K562 (cell line): ENCODE data around the gene MBNL2. TPM values are rescaled to one million over a fixed set of nuclear protein-coding genes. Genes with fewer than 3 reads are reported as not detected.

Source experiments
- ATAC-seq: fragments of 200-7000 bp; cut with Tn5 transposase; 3 replicates; pipeline ENCODE4 v1.9.1; 2020; ENCODE audit warnings: moderate library complexity
- BruUV-seq: library from RNA; stranded (reverse); fragments of 400-500 nt; replicated peaks from 2 replicates; lab custom pipeline; 2021; lab: Mats Ljungman, UMichigan
- CTCF ChIA-PET: fragments of 300-600 bp; formaldehyde crosslinking; extraction: SDS; loops from one replicate; lab custom pipeline; 2021; ENCODE audit warnings: low intra/inter-chr PET ratio; lab: Yijun Ruan, JAX
- POLR2A ChIA-PET: fragments of 300-600, 350-650 bp; sonication (Branson Sonifier 250); formaldehyde crosslinking; extraction: SDS; loops from one replicate; lab custom pipeline; 2021; ENCODE audit warnings: antibody characterized with exemption, inconsistent platforms; lab: Yijun Ruan, JAX
- DNase-seq, 4 experiments: peaks; one replicate each; pipeline versions ENCODE4 v3.0.0 to v3.0.0-alpha.2; 2011 to 2018; ENCODE audit warnings: low spot score in 3 of 4, mixed read lengths in 3 of 4; ENCODE audit errors: extremely low read depth in 1 of 4
- FAIRE-seq: peaks from 2 replicates; lab custom pipeline; 2011; peaks lifted over from hg19 to GRCh38; lab: Jason Lieb, UNC
- H2AFZ ChIP-seq: 2 replicates; pipeline ENCODE4 v1.6.0; 2011; ENCODE audit warnings: low read depth, low read length, control low read depth, inconsistent platforms
- H3K27ac ChIP-seq: fragments of 200-600 bp; 3 replicates; pipeline ENCODE4 v1.8.0; 2011; ENCODE audit warnings: low read depth, mild to moderate bottlenecking, control low read depth, inconsistent platforms, low read length, moderate library complexity, mixed read lengths; ENCODE audit errors: extremely low read depth
- H3K27me3 ChIP-seq, 2 experiments: fragments of 300-600 bp in 1 of 2; 2 replicates in 1 of 2; 3 replicates in 1 of 2; pipeline versions ENCODE4 v1.6.0 to v1.8.0; 2011; ENCODE audit warnings: inconsistent platforms in 2 of 2, low read length in 2 of 2, mild to moderate bottlenecking in 1 of 2, mixed read lengths in 1 of 2, moderate library complexity in 1 of 2; ENCODE audit not compliant: control insufficient read depth in 2 of 2, insufficient read depth in 2 of 2
- H3K36me3 ChIP-seq: fragments of 300-600 bp; 3 replicates; pipeline ENCODE4 v1.8.0; 2011; ENCODE audit warnings: mild to moderate bottlenecking, low read length, inconsistent platforms; ENCODE audit not compliant: control insufficient read depth, insufficient read depth
- H3K4me1 ChIP-seq, 2 experiments: fragments of 200-600 bp in 1 of 2; replicated peaks in 1 of 2; 2 replicates in 1 of 2; 3 replicates in 1 of 2; pipeline versions ENCODE4 v1.5.1 to v1.8.0; 2011; ENCODE audit warnings: inconsistent platforms in 2 of 2, low read length in 2 of 2, mild to moderate bottlenecking in 1 of 2, mixed read lengths in 1 of 2, moderate library complexity in 1 of 2; ENCODE audit not compliant: control insufficient read depth in 2 of 2, insufficient read depth in 2 of 2
- H3K4me2 ChIP-seq: 2 replicates; pipeline ENCODE4 v1.6.1; 2011; ENCODE audit warnings: low read length, control low read depth, inconsistent platforms, mixed read lengths; ENCODE audit not compliant: insufficient read depth
- H3K4me3 ChIP-seq: fragments of 200-600 bp; sonication (generic), shearing (Covaris generic); 2 replicates; pipeline ENCODE4 v1.5.1; 2016; ENCODE audit warnings: control low read depth, inconsistent platforms
- H3K79me2 ChIP-seq: fragments of 200-600 bp; 3 replicates; pipeline ENCODE4 v1.8.0; 2011; ENCODE audit warnings: low read length, inconsistent platforms; ENCODE audit not compliant: control insufficient read depth, insufficient read depth
- H3K9ac ChIP-seq, 2 experiments: 2 replicates each; pipeline versions ENCODE4 v1.6.0 to v1.6.1; 2011; ENCODE audit warnings: low read depth in 2 of 2, low read length in 2 of 2, control low read depth in 1 of 2, inconsistent platforms in 1 of 2, mild to moderate bottlenecking in 1 of 2, mixed read lengths in 1 of 2; ENCODE audit not compliant: insufficient read depth in 1 of 2
- H3K9me1 ChIP-seq: one replicate; pipeline ENCODE4 v1.6.0; 2011; ENCODE audit warnings: inconsistent platforms, mild to moderate bottlenecking, low read length, moderate library complexity; ENCODE audit not compliant: control insufficient read depth, insufficient read depth
- H3K9me3 ChIP-seq: replicated peaks from 2 replicates; pipeline ENCODE4 v1.5.1; 2011; ENCODE audit warnings: low read depth, low read length, inconsistent platforms; ENCODE audit not compliant: control insufficient read depth, insufficient read depth
- H4K20me1 ChIP-seq: replicated peaks from 2 replicates; pipeline ENCODE4 v1.6.1; 2011; ENCODE audit warnings: low read length, inconsistent platforms, mixed read lengths; ENCODE audit not compliant: control insufficient read depth, insufficient read depth
- ATF7 ChIP-seq: fragments of 450-650 bp; IDR thresholded peaks from 2 replicates; pipeline ENCODE4 v1.7.1; 2014; ENCODE audit warnings: mild to moderate bottlenecking, moderate library complexity
- CLOCK ChIP-seq: fragments of 250-450 bp; sonication (Bioruptor Pico); IDR thresholded peaks from 2 replicates; pipeline ENCODE4 v1.4.0; 2020; ENCODE audit warnings: mild to moderate bottlenecking, moderate library complexity, borderline replicate concordance
- DLX4 ChIP-seq: fragments of 250-450 bp; sonication (Bioruptor Pico); IDR thresholded peaks from 2 replicates; pipeline ENCODE4 v1.6.1; 2021; ENCODE audit warnings: mild to moderate bottlenecking
- E2F6 ChIP-seq, 2 experiments: IDR thresholded peaks; 2 replicates each; pipeline ENCODE4 v1.6.1; 2011; ENCODE audit warnings: borderline replicate concordance in 1 of 2, control low read depth in 1 of 2, low read depth in 1 of 2, low read length in 1 of 2, mild to moderate bottlenecking in 1 of 2, mixed read lengths in 1 of 2, moderate library complexity in 1 of 2; ENCODE audit not compliant: insufficient read depth in 1 of 2, insufficient read length in 1 of 2, poor library complexity in 1 of 2, severe bottlenecking in 1 of 2; ENCODE audit errors: extremely low read depth in 1 of 2
- GABPB2 ChIP-seq: fragments of 250-450 bp; sonication (Bioruptor Pico); conservative IDR thresholded peaks from 2 replicates; pipeline ENCODE4 v1.5.1; 2021; ENCODE audit warnings: mild to moderate bottlenecking
- GATA2 ChIP-seq: sonication (generic); formaldehyde crosslinking; IDR thresholded peaks from 2 replicates; pipeline ENCODE4 v1.4.0; 2020; ENCODE audit warnings: mild to moderate bottlenecking, missing genetic modification reagents
- HNRNPH1 ChIP-seq: fragments of 200-400 bp; formaldehyde crosslinking; optimal IDR thresholded peaks from 2 replicates; pipeline ENCODE3; 2017; ENCODE audit warnings: low read depth, mild to moderate bottlenecking, low read length, moderate library complexity
- MLLT1 ChIP-seq, 2 experiments: fragments of 450-650 bp; IDR thresholded peaks; 2 replicates each; pipeline ENCODE4 v1.6.1; 2016
- NFRKB ChIP-seq: fragments of 450-650 bp; IDR thresholded peaks from 2 replicates; pipeline ENCODE4 v1.6.1; 2016; ENCODE audit warnings: low read depth
- TCF3 ChIP-seq: sonication (generic); formaldehyde crosslinking; IDR thresholded peaks from 2 replicates; pipeline ENCODE4 v1.4.0; 2020; ENCODE audit warnings: mild to moderate bottlenecking, missing genetic modification reagents
- TRIM24 ChIP-seq, 2 experiments: fragments of 450-650 bp; IDR thresholded peaks; 2 replicates each; pipeline ENCODE4 v1.6.1; 2016
- U2AF2 ChIP-seq: fragments of 200-400 bp; formaldehyde crosslinking; optimal IDR thresholded peaks from 2 replicates; pipeline ENCODE3; 2017; ENCODE audit warnings: low read depth, mild to moderate bottlenecking, low read length
- ZNF140 ChIP-seq: fragments of 250-450 bp; sonication (Bioruptor Pico); IDR thresholded peaks from 2 replicates; pipeline ENCODE4 v1.8.0; 2021; ENCODE audit warnings: moderate library complexity, mild to moderate bottlenecking, inconsistent platforms
- ZNF551 ChIP-seq: fragments of 250-450 bp; sonication (Bioruptor Pico); IDR thresholded peaks from 2 replicates; pipeline ENCODE4 v1.5.0; 2021; ENCODE audit warnings: mild to moderate bottlenecking, moderate library complexity
- ZNF707 ChIP-seq: fragments of 250-450 bp; sonication (Bioruptor Pico); conservative IDR thresholded peaks from 2 replicates; pipeline ENCODE4 v1.8.0; 2022; ENCODE audit warnings: inconsistent platforms, mild to moderate bottlenecking, moderate library complexity
- WGBS: fragments of 100-300 bp; shearing (Covaris generic); methylation state at CpG from one replicate; pipeline ENCODE4 v1.1.6; 2016; ENCODE audit warnings: low coverage, mixed read lengths; ENCODE audit not compliant: insufficient coverage; ENCODE audit errors: missing lambda C conversion rate; 5-methylcytosine and 5-hydroxymethylcytosine counted together
- in situ Hi-C: fragments of 300-500 bp; cut with MboI; formaldehyde crosslinking; loops from 4 replicates; pipeline ENCODE4 v1.15.0; 2018; ENCODE audit warnings: inconsistent platforms, mixed read lengths
- intact Hi-C: fragments of 100-400 bp; cut with micrococcal nuclease; formaldehyde crosslinking; loops from 2 replicates; pipeline ENCODE4 v1.14.2; 2022
- polyA plus RNA-seq, 8 experiments: library from polyadenylated mRNA; depleted of rRNA in 4 of 8; stranded (reverse) in 5 of 8; unstranded in 3 of 8; fragments of >200 nt; fragmentation: Nextera tagmentation in 2 of 8; fragmentation: Illumina TruSeq in 1 of 8; extraction: Ambion mirVana in 2 of 8; extraction: Trizol in 1 of 8; gene quantifications; 2 replicates each; pipeline versions ENCODE4 v1.2.1 to v1.2.3, GENCODE V29; 2011 to 2014; ENCODE audit warnings: inconsistent platforms in 1 of 8, missing spikeins in 1 of 8
- total RNA-seq, 7 experiments: library from RNA; depleted of rRNA in 6 of 7; stranded (reverse); fragments of >200 nt in 6 of 7; fragmentation: Illumina TruSeq in 2 of 7; extraction: Trizol in 2 of 7; gene quantifications; 2 replicates each; pipeline versions ENCODE4 v1.2.1 to v1.2.3, GENCODE V29; 2011 to 2021; ENCODE audit warnings: low replicate concordance in 1 of 7

Gene MBNL2
- total and polyA plus RNA-seq, 9 of the 15 experiments (the other 6 are each of a cell fraction or from before 2014, with no cell fraction given), result 7.0 to 24.8 (median 13.8) TPM

- WGBS, result 91% methylated on average over 8 of the region's 8 CpGs
- no peak for FAIRE-seq
- intact Hi-C loops, result loop anchor here (5.0 kb wide), 2 partner anchors 86 to 116 kb away; no protein-coding TSS in a partner anchor
- CTCF ChIA-PET, result no interaction called here
- H3K9me1 ChIP-seq, result peaks cover 4% of the 10 kb centered on the region
- BruUV-seq, result no TSS peak
- H3K27me3 ChIP-seq, result no peaks in the 10 kb centered on the region
- peaks cover 4% of the 10 kb centered on the region; the same call in 1 of the 2 replicates for H4K20me1 ChIP-seq
- H2AFZ ChIP-seq, result no peak overlapping the region
- peaks cover 10% of the 10 kb centered on the region; the same call in 1 of the 3 replicates for H3K36me3 ChIP-seq
- DNase-seq, result no peak
- H3K9ac ChIP-seq, result no peak overlapping the region
- peaks cover 6% of the 10 kb centered on the region; the same call in 2 of the 3 replicates for H3K79me2 ChIP-seq
- H3K4me1 ChIP-seq, result peaks cover 5 to 12% of the 10 kb centered on the region in 2 experiments; a peak in 3 of 5 replicates
- ATAC-seq, result no peak
- in situ Hi-C loops, result no loop called here
- H3K4me3 ChIP-seq, result no peak overlapping the region
- POLR2A ChIA-PET, result no interaction called here
- no peak overlapping the region for H3K27ac ChIP-seq
- H3K4me2 ChIP-seq, result no peak overlapping the region
- H3K9me3 ChIP-seq, result no peaks in the 10 kb centered on the region
- no peak for TF ChIP-seq DLX4 (CRISPR knock-in tag)
- TF ChIP-seq ZNF551, result no peak
- TF ChIP-seq U2AF2, result no peak
- TF ChIP-seq ZNF140 (CRISPR knock-in tag), result no peak
- no peak for TF ChIP-seq HNRNPH1
- TF ChIP-seq MLLT1 (IDR thresholded peaks at IDR 0.05), result no peak
- TF ChIP-seq CLOCK (CRISPR knock-in tag), result no peak
- TF ChIP-seq GABPB2 (CRISPR knock-in tag), result no peak
- TF ChIP-seq NFRKB, result no peak
- no peak for TF ChIP-seq ZNF707 (CRISPR knock-in tag)
- TF ChIP-seq TCF3 (CRISPR knock-in tag), result no peak
- no peak for TF ChIP-seq E2F6 (IDR thresholded peaks at IDR 0.05; ENCODE audit: borderline replicate concordance in 1 of 2, extremely low read depth in 1 of 2, insufficient read depth in 1 of 2, insufficient read length in 1 of 2, low read depth in 1 of 2, low read length in 1 of 2, poor library complexity in 1 of 2, severe bottlenecking in 1 of 2)
- no peak for TF ChIP-seq GATA2 (CRISPR knock-in tag)
- no peak for TF ChIP-seq TRIM24 (IDR thresholded peaks at IDR 0.05)
- no peak for TF ChIP-seq ATF7
Measured at GRCh38 chr13:97342936-97343335, 120.8 kb downstream of the MBNL2 start.
